NCI-H2029 (cell line): Measurements from ENCODE around the gene SDR42E2.
"Not testable (repeated sequence)": the region's sequence is repeated elsewhere in the genome, so short reads cannot be mapped to it uniquely, and the experiment has no call there.

Experiments
- DNase-seq: peaks from one replicate; lab custom pipeline; 2025; lab: John Stamatoyannopoulos, UW

Gene SDR42E2

DNA sequence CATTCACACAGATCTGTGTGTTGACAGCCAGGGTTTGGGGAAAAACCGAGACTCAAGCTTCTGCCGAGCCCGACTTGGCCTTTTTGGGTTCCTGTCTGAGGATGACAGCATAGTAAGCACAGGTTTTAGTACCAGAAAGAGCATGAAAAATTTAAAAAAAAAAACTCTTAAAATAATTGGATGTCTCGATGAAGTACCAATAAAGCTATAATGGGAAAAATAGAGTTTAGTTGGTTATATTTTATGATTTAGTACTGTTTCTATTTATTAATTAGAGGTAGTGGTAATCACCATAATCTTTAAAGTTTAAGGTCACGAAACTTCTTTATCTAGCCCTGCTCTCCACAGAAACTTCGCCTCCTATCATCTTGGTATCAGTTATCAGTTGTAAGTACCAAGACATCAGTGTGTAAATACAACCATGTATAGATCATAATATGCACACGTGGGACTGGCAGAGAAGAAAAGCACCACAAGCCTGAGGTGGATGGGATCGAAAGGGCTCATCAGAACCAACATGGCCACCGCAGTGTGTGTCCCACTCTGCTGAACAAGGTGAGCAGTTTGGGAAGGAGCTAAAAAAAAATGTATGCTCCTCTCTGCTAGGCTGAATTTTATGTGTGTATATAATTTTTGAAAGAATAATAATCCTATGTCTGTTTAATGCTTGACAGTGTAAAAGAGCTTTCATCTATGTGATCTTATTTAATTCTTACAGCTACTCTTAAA lies 29.4 kb downstream of the SDR42E2 start:
- DNase-seq = peak; percentile 20

DNA sequence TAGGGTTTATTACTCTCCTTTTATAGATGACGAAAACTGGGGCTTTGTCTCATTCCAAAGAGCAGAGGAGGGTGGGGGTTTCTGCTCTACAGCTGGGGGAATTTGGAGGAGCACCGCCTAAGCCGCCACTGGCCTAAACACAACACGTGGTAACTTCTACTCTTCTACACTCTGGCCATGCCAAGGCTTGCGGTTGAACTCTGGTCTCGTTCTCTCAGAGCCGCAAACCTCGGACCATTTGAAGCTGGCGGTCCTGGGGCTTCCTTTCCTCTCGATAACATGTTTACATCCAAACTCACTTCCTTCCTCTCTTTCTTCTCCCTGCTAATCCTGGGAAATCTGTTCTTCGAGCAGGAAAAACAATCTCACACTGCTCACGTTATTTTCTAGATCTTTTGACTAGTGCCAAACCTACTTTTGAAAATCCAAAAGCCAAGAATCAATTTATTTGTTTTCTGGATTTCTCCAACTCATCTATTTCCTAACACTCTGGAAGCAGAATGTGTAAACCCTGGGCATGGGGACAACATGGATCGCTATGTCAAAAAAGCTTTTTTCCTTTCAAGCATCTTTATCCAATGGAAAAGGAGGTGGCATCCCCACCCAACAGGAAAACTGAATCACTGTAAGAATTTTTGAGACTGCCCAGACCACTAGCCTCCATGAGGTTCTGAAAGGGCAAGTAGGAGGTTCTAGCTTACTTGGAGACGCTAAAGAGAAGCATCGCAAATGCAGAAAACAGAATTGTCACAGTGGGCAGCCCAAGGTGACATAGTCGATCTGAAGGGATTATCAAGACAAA lies 30.2 kb downstream of the SDR42E2 start:
- DNase-seq = peak; percentile 23

DNA sequence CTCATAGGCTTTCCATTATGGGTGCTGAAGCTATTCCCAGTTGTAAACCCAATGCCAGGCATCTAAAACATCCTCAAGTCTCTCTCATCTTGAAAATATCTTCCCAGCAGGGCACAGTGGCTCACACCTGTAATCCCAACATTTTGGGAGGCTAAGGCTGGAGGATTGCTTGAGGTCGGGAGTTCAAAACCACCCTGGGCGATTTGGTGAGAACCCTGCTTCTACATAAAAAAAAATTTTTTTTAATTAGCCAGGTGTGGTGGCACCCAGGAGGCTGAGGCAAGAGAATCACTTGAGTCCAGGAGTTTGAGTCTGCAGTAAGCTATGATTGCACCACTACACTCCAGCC lies 30.7 kb downstream of the SDR42E2 start:
- no peak for DNase-seq

DNA sequence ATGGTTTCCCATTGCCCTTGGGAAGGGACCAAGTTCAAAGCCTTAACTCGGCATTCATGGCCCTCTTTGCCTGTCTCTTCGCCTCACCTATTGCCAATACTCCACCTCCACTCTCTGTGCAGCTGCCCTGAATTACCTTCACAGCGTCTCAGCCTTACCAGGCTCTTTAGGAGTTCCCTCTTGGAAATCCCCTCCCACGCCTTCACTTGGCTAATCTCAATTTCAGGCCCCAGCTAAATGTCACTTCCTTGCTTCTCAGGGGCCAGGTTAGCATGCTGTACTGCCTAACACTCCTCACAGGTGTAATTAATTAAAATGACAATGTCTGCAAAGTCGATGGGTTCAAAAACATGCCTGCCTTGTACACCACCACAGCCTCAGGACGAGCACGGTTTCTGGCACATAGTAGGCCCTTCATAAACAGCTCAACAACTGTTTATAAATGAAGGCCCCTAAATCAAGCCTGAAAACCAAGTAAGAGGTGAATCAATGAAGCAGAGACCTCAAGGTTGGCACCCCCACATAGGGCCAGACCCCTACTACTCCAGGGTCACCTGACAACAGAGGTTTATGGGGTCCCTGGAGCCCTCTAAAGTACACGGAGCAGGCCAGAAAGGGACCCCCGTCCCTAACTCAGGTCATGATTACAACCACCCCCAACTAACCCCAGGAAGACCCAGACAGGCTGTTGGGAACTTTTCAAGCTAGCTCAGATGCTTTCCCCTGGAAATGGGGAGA lies 32.6 kb downstream of the SDR42E2 start:
- DNase-seq = no peak

DNA sequence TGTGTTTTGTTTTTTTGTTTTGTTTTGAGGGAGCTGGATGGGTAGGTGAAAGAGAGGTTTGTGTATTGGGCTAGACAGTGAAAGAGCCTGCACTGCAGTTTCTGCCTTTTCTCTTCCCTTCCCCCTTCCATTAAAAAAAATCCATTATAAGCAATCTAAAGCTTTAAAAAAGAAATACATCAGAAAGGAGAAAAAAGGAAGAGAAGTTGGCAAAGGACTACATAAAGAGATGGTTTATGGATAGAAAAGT lies 33.1 kb downstream of the SDR42E2 start:
- no peak for DNase-seq

DNA sequence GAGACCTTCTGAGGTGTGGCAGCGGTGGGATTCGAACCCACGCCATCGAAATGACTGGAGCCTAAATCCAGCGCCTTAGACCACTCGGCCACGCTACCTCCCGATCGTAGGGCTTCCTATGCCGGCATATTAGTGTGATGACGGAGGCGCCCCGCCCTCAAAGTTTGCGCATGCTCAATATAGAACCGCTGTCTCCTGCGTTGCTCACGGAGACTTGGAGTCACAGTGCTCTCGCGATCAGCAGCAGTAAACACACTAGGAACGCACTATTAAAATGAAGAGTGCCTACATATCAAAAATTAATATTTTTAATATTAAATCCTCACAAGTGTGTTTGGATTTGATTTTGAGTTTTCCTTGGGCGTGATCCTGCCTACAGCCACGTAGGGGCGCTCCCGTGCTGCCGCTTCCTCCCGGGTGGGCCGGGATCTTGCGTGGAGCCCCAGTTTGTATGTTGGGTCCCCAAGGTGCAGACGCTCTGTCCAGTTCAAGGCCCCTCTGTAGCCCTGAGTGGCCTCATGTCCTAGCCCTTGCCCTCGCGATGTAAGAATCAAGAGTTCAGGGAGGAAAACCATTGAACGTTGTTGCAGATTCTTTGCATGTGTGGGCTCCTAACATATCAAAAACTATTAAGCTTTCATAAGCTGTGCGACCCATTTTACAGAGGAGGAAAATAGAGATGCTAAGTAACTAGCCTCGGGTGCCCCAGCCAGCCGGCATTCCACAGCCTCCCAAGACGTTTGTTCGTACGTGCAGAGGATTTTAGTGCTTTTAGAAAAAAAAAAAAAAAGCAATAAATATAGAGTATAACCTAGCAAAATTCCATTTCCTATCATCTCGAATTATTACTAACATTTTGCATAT lies 33.6 kb downstream of the SDR42E2 start:
- DNase-seq = peak; percentile 71

DNA sequence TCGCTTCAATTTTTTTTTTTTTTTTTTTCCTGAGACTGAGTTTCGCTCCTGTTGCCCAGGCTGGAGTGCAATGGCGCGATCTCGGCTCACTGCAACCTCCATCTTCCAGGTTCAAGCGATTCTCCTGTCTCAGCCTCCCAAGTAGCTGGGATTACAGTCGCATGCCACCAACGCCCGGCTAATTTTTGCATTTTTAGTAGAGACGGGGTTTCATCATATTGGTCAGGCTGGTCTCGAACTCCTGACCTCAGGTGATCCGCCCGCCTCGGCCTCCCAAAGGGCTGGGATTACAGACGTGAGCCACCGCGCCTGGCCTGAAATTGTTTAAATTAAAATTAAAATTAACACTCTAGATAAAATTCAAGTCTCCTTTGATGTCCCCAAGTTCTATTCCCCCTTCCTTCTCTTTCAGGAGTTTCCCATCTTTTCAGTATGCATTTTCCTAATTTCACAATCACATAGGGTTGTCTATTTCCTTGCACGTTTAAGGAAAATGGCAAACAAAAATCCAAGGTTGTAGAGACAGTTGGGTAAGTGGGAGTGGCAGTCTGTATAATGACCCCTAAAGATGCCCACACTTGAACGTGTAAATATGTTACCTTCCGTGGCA lies 34.4 kb downstream of the SDR42E2 start:
- DNase-seq = not testable (repeated sequence)

DNA sequence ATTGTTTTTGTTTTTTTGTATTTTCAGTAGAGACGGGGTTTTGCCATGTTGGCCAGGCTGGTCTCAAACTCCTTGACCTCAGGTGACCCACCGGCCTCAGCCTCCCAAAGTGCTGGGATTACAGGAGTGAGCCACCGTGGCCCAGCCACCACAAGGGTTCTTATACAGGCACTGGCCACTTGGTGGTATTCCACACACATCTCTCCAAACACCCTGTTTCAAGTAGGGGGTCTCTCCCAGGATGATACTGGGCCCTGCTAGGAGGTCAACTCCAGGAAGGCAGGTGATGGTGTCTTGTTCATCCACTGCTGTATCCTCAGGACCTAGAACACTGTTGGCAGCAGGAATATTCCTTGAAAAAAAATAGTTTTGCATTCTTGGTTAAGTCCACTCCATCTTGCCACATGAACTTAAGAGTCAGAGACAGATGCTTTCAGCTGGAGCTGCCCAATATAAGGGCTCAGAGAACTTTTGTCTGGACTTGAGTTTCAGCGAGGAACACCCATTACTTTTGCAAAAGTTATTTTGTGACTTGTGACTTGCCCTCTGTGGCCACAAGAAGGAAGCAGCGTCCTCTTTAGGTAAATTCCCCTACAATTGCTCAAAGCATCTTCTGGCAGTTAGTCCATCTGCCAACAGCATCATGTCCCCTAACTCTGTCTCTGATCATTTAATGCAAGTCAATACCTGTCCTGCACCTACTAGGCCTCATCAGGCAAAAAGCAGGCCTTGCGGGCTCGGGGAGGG lies 36.4 kb downstream of the SDR42E2 start:
- no peak for DNase-seq

DNA sequence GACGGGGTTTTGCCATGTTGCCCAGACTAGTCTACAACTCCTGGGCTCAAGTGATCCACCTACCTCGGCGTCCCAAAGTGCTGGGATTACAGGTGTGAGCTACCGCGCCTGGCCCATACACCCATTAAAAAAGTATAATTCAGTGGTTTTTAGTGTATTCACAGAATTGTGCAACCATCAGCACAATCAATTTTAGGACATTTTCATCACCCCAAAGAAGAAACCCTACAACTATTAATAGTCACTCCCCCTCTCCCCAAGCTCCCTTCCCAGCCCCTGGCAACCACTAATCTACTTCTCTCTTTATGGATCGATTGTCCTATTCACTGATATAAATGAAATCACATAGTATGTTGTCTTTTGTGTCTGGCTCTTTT lies 39.9 kb downstream of the SDR42E2 start:
- no peak for DNase-seq

DNA sequence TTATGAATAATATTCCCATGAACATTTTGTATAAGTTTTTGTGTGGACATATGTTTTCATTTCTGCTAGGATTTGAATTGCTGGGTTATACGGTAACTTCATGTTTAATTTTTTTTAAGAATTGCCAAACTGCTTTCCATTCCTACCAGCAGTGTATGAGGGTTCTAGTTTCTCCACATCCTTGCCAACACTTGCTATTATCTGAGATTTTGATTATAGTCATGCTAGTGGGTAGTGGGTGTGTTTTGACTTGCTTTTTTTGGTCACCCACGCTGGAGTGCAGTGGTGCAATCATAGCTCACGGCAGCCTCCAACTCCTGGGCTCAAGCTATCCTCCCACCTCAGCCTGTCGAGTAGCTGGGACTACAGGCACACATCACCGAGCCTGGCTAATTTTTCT lies 40.8 kb downstream of the SDR42E2 start:
- no peak for DNase-seq

DNA sequence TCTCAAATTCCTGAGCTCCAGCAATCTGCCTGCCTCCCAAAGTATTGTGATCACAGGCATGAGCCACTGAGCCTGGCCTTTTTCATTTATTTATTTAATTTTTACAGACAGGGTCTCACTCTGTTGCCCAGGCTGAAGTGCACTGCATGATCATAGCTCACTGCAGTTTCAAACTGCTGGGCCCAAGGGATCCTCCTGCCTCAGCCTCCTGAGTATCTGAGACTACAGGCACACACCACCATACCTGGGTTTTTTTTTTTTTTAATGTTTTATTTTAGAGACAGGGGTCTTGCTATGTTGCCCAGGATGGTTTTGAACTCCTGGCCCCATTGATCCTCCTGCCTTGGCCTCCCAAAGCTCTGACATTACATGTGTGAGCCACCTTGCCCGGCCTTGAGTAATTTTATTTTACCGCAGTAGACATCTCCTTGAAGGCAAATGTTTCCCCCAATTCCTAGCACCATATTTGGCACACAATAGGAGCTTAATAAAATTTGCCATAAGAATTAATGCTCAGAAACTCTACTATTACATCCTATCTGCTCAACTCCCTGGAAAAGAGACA lies 41.9 kb downstream of the SDR42E2 start:
- DNase-seq = no peak

DNA sequence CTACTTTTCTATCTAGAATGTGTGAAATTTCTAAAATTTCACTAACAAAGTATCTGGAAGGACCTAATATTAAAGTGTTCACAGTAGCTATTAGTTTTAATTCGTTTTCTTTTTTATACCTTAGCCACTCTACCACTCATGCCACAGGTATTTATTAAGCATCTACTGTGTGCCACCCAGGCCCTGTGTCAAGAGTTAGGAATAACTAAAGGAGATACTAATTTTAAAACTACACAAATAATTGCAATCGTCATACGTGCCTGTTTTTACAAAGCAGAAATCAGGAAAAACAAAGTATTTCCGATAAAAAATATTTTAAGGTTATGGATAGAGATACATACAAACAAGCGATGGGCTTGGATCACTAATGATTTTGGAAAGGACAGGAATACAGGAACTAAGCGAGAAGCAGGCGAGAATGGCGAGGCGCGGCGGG lies 43.3 kb downstream of the SDR42E2 start:
- no peak for DNase-seq

DNA sequence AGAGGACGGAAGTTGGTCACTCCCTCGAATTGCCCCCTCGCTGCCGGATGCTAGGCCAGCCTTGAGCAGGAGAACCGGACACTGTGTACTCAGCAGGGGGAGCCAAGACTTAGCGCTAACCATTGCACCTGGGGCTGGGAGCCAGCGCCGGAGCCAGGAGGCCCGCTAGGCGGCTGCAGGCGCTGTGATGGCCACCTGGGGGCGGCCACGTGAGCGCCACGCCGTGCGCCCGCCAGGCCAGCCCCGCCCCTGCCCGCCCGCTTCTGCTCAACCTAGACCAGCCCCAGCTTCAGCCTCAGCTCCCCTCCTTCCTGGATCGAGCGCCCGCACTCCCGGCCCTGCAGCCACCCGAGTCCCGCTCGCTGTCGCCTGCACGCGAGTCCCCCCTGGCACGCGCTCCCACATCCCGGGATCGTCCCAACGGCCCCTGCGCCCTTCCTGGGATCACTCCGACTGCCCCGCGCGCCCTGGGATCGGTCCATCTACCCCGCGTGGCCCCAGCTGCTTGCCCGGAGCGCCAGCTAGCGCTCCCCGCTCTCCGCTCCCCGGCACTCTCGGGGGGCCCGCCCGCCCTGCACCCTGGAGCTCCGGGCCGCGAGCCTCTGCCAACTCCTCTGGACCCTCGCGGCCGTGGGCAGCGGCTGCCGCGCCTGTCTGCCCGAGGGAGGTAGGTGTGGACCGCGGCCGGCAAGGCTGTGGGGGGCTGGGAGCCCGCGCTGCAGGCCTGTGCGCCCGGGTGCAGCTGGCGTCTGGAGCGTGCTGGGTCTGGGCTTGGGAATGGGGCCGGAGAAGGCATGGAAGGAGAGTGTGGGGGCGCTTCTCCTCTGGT lies 43.9 kb downstream of the SDR42E2 start, which contains the start of gene EEF2K:
EEF2K (plus strand) TSS at position 266 of the 829 bp plus-strand sequence. CDS start 19,452 bp downstream, outside the sequence.
- peak; percentile 92 for DNase-seq

DNA sequence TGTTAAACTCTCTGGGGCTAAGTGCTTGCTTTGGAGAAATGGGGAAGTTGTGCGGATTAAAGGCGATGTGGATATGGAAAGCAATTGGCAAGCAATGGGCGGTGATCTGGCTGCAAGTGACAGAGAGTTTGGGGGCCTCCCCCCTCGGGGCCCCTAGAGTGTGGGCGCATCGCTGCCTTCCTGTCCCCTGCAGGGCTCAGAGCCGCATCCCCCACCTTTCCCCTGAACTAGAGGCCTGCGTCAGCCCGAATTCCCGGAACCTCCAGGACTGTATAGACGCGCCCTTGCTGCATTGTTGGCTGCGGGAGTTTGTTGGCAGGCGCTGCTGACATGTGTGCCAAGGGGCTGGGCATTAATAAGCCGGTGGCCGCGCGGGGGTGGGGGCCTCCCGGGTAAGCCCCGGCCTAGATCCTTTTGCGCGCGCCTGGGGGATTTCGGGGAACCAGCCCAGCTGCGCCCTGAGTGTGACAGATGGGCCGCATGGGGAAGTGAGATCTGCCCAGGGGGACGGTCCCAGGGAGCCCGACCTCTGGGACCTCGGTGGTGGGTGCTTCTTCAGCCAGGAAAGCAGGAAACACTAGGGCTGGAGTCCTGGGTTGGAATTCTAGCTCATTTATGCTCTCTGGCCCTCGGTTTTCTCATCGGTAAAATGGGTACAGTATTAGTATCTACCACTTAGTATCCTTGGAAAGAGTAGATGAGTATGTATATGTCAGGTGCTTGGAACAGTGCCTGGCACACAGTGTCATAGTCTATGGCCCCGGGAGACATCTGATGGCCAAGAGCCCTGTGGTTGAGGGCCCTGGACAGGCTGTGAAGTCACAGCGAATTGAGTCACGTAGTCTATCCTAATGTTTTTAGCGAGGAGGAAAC lies 44.8 kb downstream of the SDR42E2 start:
- peak; percentile 56 for DNase-seq

DNA sequence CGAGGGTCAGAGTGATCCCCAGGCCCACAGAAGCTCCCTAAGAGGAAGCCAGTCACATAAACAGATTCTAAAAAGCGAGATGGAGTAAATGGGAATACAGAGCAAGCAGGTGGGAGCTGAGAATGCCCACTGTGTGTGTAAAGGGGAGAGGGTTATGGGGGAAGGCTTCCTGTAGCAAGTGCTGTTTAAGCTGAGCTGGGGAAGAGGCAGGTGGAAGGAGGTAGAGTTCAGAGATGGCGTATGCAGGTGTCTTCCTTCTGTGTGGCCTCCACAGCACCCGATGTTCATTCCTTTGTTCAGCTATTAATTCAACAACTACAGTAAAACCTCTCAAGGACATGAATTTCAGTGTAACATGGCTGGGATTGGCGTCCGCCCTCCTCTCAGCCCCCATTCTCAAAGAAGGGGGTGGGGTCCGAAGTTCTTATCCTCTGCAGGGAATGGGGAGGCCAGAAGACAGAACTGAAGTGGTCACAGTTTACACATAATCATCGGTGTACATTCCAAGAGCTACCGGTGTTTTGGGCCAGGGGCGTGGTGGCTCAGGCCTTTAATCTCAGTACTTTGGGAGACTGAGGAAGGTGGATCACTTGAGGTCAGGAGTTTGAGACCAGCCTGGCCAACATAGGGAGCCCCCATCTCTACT lies 45.5 kb downstream of the SDR42E2 start:
- DNase-seq = no peak

DNA sequence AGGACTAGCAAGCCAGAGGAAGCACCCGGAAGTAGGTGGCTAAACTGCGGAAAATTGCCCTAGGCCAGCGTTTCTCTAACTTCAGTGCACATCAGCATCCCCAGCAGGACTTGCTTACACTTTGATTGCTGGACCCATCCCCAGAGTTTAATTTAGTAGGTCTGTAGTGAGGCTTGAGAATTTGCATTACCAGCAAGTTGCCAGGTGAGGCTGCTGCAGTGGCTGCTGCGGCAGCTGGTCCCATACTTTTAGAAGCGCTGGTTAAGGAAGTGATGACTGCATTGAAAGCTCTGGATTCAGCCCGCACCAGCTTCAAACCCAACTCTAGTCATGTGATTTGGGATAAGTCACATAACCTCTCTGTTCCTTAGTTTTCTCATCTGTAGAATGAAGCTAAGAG lies 48.0 kb downstream of the SDR42E2 start:
- no peak for DNase-seq

DNA sequence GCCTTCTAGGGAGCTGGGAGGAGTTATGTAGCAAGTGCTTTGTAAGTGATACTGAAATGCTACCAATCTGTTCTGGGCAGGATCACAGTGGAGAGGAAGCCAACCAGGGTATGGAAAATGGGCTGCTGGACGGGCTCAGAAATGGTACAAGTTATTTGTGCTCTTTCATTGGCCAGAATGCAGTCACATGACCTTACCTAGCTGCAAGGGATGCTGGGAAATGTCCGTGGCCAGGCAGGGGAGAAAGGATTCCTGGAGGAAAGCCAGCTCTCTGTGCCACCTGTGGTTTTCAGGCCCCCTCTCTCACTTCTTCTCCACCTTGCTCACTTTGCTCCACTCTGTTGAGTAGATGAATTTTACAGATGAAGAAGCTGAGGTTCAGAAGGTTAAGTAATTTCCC lies 48.5 kb downstream of the SDR42E2 start:
- no peak for DNase-seq

DNA sequence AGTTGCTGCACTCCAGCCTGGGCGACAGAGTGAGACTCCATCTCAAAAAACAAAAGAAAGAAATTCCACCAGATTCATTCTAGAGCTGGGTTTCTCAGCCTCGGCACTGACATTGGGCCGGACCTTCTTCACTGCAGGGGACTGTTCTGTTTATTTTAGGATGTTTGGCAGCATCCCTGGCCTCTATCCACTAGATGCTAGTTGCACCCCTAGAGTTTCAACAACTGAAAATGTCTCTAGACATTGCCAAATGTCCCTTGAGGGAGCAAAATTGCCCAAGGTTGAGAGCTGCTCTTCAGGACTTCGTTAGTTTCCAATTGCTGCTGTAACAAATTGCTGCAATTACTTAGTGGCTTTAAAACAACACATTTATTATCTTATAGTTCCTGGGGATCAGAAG lies 50.9 kb downstream of the SDR42E2 start:
- DNase-seq = no peak
